C4-2B (cell line): ENCODE data around the gene SCAPER.

Experiments
- ZFX ChIP-seq: fragments of 450-650 bp; IDR thresholded peaks from 2 replicates; pipeline ENCODE4 v1.6.1; 2017
- TF ChIP-seq, protein P1 (sequence below): fragments of 450-650 bp; conservative IDR thresholded peaks from 2 replicates; pipeline ENCODE4 v1.5.1; 2017; ENCODE audit warnings: mild to moderate bottlenecking

DNA sequence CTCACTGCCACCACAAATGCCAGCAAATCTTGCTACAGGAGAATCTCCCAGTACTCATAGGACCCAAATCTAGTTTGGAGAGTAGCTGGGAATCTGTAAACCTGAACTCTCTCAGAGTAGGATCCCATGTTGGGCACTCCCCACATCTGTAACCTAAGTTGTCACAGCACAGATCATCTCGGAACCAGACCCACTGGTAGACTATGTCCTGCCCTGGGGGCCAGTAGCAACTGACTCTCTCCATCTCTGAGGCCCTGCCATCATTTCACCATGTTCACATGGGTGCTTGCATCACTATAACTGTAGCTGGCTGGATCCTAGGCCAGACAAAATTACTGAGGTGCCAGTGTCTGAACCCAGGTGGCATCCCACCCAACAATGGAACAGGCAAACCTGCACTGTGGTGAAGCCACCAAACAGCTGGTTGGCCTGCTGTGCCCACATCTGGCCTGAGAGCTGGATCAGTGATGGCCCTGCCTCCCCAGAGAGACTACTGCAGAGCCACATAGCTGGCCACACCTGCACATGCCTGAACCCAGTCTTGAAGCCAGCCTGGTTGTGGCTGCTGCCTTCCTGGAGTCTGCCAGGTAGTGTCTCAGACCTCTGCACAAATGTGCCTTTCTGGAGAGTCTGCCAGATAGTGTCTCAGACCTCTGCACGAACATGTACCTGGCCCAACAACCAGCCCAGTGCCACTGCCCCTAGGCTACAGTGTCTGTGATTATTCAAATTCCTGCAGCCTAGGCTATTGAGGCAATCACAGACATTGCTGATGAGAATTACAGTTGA is 486.6 kb downstream of the SCAPER start:
- TF ChIP-seq ZFX: no peak
- TF ChIP-seq, protein P1, sequence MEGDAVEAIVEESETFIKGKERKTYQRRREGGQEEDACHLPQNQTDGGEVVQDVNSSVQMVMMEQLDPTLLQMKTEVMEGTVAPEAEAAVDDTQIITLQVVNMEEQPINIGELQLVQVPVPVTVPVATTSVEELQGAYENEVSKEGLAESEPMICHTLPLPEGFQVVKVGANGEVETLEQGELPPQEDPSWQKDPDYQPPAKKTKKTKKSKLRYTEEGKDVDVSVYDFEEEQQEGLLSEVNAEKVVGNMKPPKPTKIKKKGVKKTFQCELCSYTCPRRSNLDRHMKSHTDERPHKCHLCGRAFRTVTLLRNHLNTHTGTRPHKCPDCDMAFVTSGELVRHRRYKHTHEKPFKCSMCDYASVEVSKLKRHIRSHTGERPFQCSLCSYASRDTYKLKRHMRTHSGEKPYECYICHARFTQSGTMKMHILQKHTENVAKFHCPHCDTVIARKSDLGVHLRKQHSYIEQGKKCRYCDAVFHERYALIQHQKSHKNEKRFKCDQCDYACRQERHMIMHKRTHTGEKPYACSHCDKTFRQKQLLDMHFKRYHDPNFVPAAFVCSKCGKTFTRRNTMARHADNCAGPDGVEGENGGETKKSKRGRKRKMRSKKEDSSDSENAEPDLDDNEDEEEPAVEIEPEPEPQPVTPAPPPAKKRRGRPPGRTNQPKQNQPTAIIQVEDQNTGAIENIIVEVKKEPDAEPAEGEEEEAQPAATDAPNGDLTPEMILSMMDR: no peak
